NCI-H2107 treated with DMSO at 0.1 percent for 48 hours (cell line): ENCODE measurements around the gene TEX29.

Experiments used
- DNase-seq: peaks from one replicate; lab custom pipeline; 2025; ENCODE audit not compliant: unreplicated experiment; lab: John Stamatoyannopoulos, UW

TEX29 gene

GRCh38 chr13:111339366-111340143 lies 19.1 kb downstream of the TEX29 start:
- DNase-seq: no peak

- no peak for DNase-seq
Observed at GRCh38 chr13:111341886-111342285, 21.4 kb downstream of the TEX29 start.

- DNase-seq: no peak
Observed at GRCh38 chr13:111342721-111343120, 22.3 kb downstream of the TEX29 start.

GRCh38 chr13:111343186-111343805 lies 22.9 kb downstream of the TEX29 start:
- no peak for DNase-seq

GRCh38 chr13:111344471-111345191 lies 24.2 kb downstream of the TEX29 start:
- DNase-seq: peak; percentile 96

GRCh38 chr13:111345682-111346081 lies 25.2 kb downstream of the TEX29 start:
- DNase-seq: no peak

GRCh38 chr13:111346101-111346680 lies 25.7 kb downstream of the TEX29 start:
- no peak for DNase-seq

GRCh38 chr13:111347438-111347837 lies 27.0 kb downstream of the TEX29 start:
- DNase-seq: no peak

- no peak for DNase-seq
Observed at GRCh38 chr13:111353508-111353907, 33.1 kb downstream of the TEX29 start.

- DNase-seq: no peak
Observed at GRCh38 chr13:111354789-111355188, 34.3 kb downstream of the TEX29 start.

GRCh38 chr13:111356795-111357194 lies 36.4 kb downstream of the TEX29 start:
- DNase-seq: no peak

- no peak for DNase-seq
Observed at GRCh38 chr13:111359237-111359915, 38.9 kb downstream of the TEX29 start.

- no peak for DNase-seq
Observed at GRCh38 chr13:111359930-111360329, 39.5 kb downstream of the TEX29 start.

GRCh38 chr13:111360452-111360851 lies 40.0 kb downstream of the TEX29 start:
- DNase-seq: no peak

GRCh38 chr13:111361046-111361872 lies 40.8 kb downstream of the TEX29 start:
- no peak for DNase-seq

GRCh38 chr13:111361873-111362648 lies 41.6 kb downstream of the TEX29 start:
- no peak for DNase-seq

- DNase-seq: no peak
Observed at GRCh38 chr13:111363121-111363520, 42.7 kb downstream of the TEX29 start.

- DNase-seq: no peak
Observed at GRCh38 chr13:111363591-111363990, 43.1 kb downstream of the TEX29 start.
